ENCODE measurements around the gene NANOGP8.

Gene NANOGP8

DNA sequence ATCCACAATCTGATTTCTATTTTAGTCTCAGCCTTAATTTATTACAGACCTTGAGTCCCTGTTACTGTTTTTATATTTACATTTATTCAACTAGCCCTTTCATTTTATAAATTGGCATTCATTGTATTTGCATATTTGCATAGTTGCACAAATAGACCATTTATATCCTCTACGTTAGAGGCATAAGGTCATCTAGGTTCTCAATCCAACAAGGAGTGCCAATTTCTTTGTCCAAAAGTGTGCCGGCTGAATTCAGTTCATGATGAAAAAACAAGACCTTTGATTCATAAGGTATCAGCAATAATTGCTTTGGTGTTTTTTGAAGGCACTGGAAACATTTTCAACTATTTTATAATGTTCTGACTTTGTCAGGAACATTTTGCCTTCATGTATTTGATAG, 33.9 kb upstream of the NANOGP8 start:
- TF ChIP-seq CEBPB (IDR thresholded peaks at IDR 0.05) (no peak), CREB1 (IDR thresholded peaks at IDR 0.05; ENCODE audit: low read depth) (no peak), TEAD4 (IDR thresholded peaks at IDR 0.05) (no peak), TCF12 (IDR thresholded peaks at IDR 0.05; ENCODE audit: low read depth) (no peak), ZBTB7A (IDR thresholded peaks at IDR 0.05; ENCODE audit: low read depth) (no peak), FOXM1 (IDR thresholded peaks at IDR 0.05; ENCODE audit: borderline replicate concordance, low read depth) (no peak), EGR1 (IDR thresholded peaks at IDR 0.05) (no peak), REST (IDR thresholded peaks at IDR 0.05; ENCODE audit: low read depth) (no peak), TAF1 (IDR thresholded peaks at IDR 0.05; ENCODE audit: low read depth) (no peak), NFIC (IDR thresholded peaks at IDR 0.05) (no peak), YY1 (IDR thresholded peaks at IDR 0.05; ENCODE audit: low read depth) (no peak), EP300 (IDR thresholded peaks at IDR 0.05; ENCODE audit: borderline replicate concordance) (no peak), MAX (IDR thresholded peaks at IDR 0.05) (no peak), RAD21 (IDR thresholded peaks at IDR 0.05; ENCODE audit: low read depth) (no peak)
- TF ChIP-seq, protein P1, sequence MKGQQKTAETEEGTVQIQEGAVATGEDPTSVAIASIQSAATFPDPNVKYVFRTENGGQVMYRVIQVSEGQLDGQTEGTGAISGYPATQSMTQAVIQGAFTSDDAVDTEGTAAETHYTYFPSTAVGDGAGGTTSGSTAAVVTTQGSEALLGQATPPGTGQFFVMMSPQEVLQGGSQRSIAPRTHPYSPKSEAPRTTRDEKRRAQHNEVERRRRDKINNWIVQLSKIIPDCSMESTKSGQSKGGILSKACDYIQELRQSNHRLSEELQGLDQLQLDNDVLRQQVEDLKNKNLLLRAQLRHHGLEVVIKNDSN (IDR thresholded peaks at IDR 0.05): no peak

DNA sequence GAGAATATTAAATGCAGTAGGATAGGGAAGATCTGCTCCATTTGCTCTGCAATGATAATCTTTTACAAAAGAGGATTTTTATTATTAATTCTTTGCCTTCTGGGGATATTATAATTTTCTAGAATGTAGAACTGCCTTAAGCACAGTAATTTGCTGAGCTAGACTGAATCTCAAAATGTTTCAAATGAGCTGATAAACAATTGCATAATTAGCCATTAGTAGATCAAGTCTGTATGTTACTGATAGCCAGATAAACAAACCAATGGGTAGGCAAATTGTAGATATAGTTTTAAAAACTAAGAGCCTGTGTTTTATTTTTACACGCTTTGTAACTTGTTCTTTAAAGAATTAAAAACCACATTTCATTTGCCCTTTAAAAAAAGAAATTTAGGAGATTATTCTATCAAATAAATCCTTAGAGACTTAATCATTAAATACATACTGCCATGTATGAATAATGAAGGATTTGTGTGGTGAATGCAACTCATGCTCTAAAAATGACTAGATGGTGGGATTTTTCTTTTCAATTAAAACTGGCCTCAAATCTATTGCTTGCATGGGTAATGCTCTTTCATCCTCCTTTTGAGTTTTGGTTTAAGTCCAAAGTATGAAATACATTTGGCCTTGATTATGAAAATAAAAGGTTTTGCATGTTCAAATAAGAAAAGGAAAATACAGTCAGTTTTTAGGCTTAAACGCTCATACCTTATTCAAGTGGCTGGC, 32.6 kb upstream of the NANOGP8 start:
- TF ChIP-seq TAF1 (IDR thresholded peaks at IDR 0.05; ENCODE audit: low read depth) (no peak), REST (IDR thresholded peaks at IDR 0.05; ENCODE audit: low read depth) (no peak), EP300 (IDR thresholded peaks at IDR 0.05; ENCODE audit: borderline replicate concordance) (no peak), CEBPB (IDR thresholded peaks at IDR 0.05) (no peak), MAX (IDR thresholded peaks at IDR 0.05) (no peak), YY1 (IDR thresholded peaks at IDR 0.05; ENCODE audit: low read depth) (no peak), RAD21 (IDR thresholded peaks at IDR 0.05; ENCODE audit: low read depth) (no peak), ZBTB7A (IDR thresholded peaks at IDR 0.05; ENCODE audit: low read depth) (no peak)
- TF ChIP-seq, protein P1 (IDR thresholded peaks at IDR 0.05): no peak

DNA sequence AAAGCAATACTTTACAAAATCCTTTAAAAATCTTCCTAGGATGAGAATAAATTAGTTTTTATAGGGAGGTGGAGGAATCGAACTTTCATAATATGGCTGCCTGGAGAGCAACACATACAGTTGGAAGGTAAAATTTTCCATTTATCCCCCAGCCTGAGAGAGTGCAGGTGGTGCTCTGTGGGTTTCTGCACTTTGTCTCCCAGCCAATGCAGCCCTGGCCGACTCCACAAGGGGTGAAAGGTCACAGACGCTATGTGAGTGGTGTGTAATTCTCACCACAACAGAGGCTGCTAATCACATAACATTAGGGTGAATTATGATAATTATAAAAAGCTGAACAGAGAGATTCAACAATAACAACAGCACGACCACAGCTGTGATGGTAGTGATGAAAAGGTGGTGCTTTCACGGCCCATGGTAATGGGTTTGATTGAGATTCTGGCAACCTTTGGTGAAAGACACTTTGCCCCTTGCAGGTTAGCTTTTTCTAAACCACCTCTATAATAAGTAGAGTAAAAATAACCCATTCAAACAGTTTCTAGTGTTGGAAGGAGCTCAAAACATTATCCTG, 30.1 kb upstream of the NANOGP8 start:
- TF ChIP-seq TAF1 (IDR thresholded peaks at IDR 0.05; ENCODE audit: low read depth): no peak
- no peak for TF ChIP-seq RAD21 (IDR thresholded peaks at IDR 0.05; ENCODE audit: low read depth)
- TF ChIP-seq, protein P1 (IDR thresholded peaks at IDR 0.05): no peak
- TF ChIP-seq EGR1 (IDR thresholded peaks at IDR 0.05): no peak
- no peak for TF ChIP-seq MAX (IDR thresholded peaks at IDR 0.05)
- no peak for TF ChIP-seq TEAD4 (IDR thresholded peaks at IDR 0.05)
- TF ChIP-seq FOXM1 (IDR thresholded peaks at IDR 0.05; ENCODE audit: borderline replicate concordance, low read depth): no peak
- TF ChIP-seq ZBTB7A (IDR thresholded peaks at IDR 0.05; ENCODE audit: low read depth): no peak
- TF ChIP-seq REST (IDR thresholded peaks at IDR 0.05; ENCODE audit: low read depth): no peak
- no peak for TF ChIP-seq TCF12 (IDR thresholded peaks at IDR 0.05; ENCODE audit: low read depth)
- no peak for TF ChIP-seq CEBPB (IDR thresholded peaks at IDR 0.05)

Measured in Ishikawa (cell line).